ENCODE data around the gene MAP3K9. TPM values are rescaled to one million over a fixed set of nuclear protein-coding genes. Genes with fewer than 3 reads are reported as not detected.

The MAP3K9 gene
- total RNA-seq, 4 donors from 2014 or later, result 12.6 to 16.5 (median 14.7) TPM

DNA sequence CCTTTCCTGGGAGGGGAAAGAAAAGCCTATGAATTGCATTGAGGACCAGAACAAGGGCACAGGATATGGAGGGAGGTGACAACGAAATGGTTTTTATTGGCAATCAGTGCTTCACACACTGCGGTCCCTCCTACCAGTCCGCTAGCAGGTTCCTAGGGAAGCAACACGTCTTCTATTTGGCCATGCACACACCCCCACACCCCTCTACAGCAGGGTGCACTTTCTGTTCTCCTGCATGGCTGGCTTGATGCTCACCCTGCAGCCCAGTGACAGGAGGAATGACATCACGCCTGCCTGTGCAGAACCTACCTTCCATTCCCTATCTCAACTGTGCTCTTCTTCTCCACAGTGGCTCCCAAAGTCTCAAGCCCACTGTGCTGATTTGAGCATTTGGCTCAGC, 109.7 kb downstream of the MAP3K9 start:
- TF ChIP-seq, protein P1, sequence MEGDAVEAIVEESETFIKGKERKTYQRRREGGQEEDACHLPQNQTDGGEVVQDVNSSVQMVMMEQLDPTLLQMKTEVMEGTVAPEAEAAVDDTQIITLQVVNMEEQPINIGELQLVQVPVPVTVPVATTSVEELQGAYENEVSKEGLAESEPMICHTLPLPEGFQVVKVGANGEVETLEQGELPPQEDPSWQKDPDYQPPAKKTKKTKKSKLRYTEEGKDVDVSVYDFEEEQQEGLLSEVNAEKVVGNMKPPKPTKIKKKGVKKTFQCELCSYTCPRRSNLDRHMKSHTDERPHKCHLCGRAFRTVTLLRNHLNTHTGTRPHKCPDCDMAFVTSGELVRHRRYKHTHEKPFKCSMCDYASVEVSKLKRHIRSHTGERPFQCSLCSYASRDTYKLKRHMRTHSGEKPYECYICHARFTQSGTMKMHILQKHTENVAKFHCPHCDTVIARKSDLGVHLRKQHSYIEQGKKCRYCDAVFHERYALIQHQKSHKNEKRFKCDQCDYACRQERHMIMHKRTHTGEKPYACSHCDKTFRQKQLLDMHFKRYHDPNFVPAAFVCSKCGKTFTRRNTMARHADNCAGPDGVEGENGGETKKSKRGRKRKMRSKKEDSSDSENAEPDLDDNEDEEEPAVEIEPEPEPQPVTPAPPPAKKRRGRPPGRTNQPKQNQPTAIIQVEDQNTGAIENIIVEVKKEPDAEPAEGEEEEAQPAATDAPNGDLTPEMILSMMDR (IDR thresholded peaks at IDR 0.05), result no peak
- TF ChIP-seq POLR2A (IDR thresholded peaks at IDR 0.05), result no peak
- no peak for TF ChIP-seq EP300 (IDR thresholded peaks at IDR 0.05)
- TF ChIP-seq POLR2AphosphoS5 (IDR thresholded peaks at IDR 0.05), result no peak
- H3K27me3 ChIP-seq, result no peaks in the 10 kb centered on the region
- no peaks in the 10 kb centered on the region for H3K4me1 ChIP-seq
- DNase-seq (ENCODE audit: low spot score in 2 of 2), result no peak
- WGBS, result 85% methylated on average over 5 of the region's 5 CpGs
- no peaks in the 10 kb centered on the region for H3K36me3 ChIP-seq
- no peaks in the 10 kb centered on the region for H3K9me3 ChIP-seq
- H3K4me3 ChIP-seq, result no peak overlapping the region
- H3K27ac ChIP-seq, result no peak overlapping the region

DNA sequence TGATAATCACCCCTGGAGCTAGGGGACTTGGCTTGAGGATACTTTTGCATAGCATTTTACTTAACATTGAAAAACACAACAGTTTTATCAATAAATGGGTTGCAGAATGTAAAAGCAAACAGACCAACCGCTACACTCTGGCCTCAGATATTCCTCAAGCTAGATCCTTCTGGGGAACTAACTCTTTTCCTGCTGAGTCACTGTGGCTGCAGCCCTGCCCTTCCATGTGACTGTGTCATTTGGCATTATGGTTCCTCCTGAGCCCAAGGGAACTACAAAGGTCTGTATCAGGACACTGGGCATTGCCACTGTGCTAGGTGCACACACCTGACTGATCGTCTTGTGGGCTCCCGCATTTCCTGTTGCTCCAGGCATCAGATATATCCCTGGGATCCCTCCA, 111.0 kb downstream of the MAP3K9 start:
- H3K36me3 ChIP-seq, result no peaks in the 10 kb centered on the region
- 79% methylated on average over 3 of the region's 3 CpGs for WGBS
- no peak overlapping the region for H3K4me3 ChIP-seq
- H3K4me1 ChIP-seq, result no peaks in the 10 kb centered on the region
- no peaks in the 10 kb centered on the region for H3K27me3 ChIP-seq
- DNase-seq (ENCODE audit: low spot score in 2 of 2), result no peak
- no peak overlapping the region for H3K27ac ChIP-seq
- no peaks in the 10 kb centered on the region for H3K9me3 ChIP-seq
- TF ChIP-seq EP300 (IDR thresholded peaks at IDR 0.05) (no peak), POLR2AphosphoS5 (IDR thresholded peaks at IDR 0.05) (no peak), POLR2A (IDR thresholded peaks at IDR 0.05) (no peak)
- TF ChIP-seq, protein P1 (IDR thresholded peaks at IDR 0.05), result no peak

DNA sequence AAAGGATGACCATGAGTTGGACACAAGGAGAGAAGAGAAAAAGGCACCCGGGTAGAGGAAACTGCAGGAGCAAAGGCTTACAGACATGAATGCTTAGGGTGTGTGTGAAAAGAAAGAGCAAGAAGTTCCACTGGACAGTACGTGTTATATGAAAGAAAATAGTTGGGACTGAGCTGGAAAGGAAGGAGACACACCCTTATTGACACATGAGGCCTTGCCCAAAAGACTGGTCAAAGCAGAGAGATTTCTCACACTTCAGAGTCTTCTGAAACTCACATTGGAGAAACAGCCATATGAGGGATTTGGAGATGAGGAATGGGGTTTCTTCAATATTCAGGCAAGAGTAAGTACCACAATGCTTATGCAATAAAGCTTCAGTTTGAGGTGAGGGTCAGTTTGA, 111.6 kb downstream of the MAP3K9 start:
- Histone ChIP-seq H3K36me3 (no peaks in the 10 kb centered on the region), H3K27ac (no peak overlapping the region), H3K9me3 (no peaks in the 10 kb centered on the region), H3K27me3 (no peaks in the 10 kb centered on the region), H3K4me1 (no peaks in the 10 kb centered on the region), H3K4me3 (no peak overlapping the region)
- no peak for DNase-seq (ENCODE audit: low spot score in 2 of 2)
- TF ChIP-seq EP300 (IDR thresholded peaks at IDR 0.05), result no peak
- TF ChIP-seq POLR2A (IDR thresholded peaks at IDR 0.05), result no peak
- TF ChIP-seq, protein P1 (IDR thresholded peaks at IDR 0.05), result no peak
- TF ChIP-seq POLR2AphosphoS5 (IDR thresholded peaks at IDR 0.05), result no peak
- 78% methylated on average over 2 of the region's 2 CpGs for WGBS

DNA sequence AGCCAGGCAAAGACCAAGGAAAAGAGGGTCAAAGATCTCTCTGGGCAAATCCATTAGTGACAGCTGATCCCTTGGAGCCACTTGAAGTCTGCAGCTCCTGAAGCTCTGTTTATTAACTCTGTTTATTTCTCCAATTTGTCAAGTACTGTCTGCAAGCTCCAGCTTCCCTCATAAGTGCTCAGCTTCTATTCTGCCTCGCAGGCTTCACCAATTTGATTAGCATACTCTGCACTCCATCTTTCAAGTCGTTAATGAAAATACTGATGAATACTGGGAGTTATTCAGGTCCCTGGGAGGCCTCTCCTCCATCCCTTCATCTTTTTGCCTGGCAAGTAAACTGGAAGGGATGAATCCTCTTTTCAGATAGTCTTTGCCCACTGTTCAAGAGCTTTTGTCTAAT, 113.3 kb downstream of the MAP3K9 start:
- no peaks in the 10 kb centered on the region for H3K9me3 ChIP-seq
- H3K4me3 ChIP-seq, result no peak overlapping the region
- no peaks in the 10 kb centered on the region for H3K4me1 ChIP-seq
- no peak overlapping the region for H3K27ac ChIP-seq
- no peaks in the 10 kb centered on the region for H3K27me3 ChIP-seq
- 81% methylated on average over 2 of the region's 2 CpGs for WGBS
- DNase-seq (ENCODE audit: low spot score in 2 of 2), result no peak
- no peaks in the 10 kb centered on the region for H3K36me3 ChIP-seq
- TF ChIP-seq POLR2A (IDR thresholded peaks at IDR 0.05), result no peak
- TF ChIP-seq POLR2AphosphoS5 (IDR thresholded peaks at IDR 0.05), result no peak
- no peak for TF ChIP-seq EP300 (IDR thresholded peaks at IDR 0.05)
- TF ChIP-seq, protein P1 (IDR thresholded peaks at IDR 0.05), result no peak

DNA sequence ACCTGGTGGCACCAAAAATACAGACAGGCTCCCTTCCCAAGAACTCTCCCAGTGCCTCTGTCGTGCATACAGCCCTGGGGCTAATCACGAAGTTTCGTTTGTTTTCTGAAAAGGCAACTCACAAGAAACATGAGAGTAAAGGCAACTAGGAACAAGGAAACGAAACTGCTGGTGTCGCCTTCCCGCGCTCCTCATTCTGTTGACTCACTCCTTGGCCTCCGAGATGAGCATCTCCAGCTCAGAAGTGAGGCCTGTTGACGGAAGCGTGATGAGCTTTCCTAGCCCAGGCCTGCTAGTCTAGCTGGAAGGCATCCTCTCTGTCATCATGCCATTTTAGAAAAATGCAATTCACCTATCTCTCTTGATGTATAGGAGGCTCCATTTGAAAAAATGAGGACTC, 117.1 kb downstream of the MAP3K9 start:
- WGBS, result 85% methylated on average over 10 of the region's 10 CpGs
- TF ChIP-seq POLR2A (IDR thresholded peaks at IDR 0.05) (no peak), POLR2AphosphoS5 (IDR thresholded peaks at IDR 0.05) (no peak), EP300 (IDR thresholded peaks at IDR 0.05) (no peak)
- TF ChIP-seq, protein P1 (IDR thresholded peaks at IDR 0.05), result no peak
- no peak for DNase-seq (ENCODE audit: low spot score in 2 of 2)

More for the DNA sequence above, 117.1 kb downstream of the MAP3K9 start:
- Histone ChIP-seq H3K4me1 (no peaks in the 10 kb centered on the region), H3K36me3 (no peaks in the 10 kb centered on the region), H3K4me3 (no peak overlapping the region), H3K9me3 (no peaks in the 10 kb centered on the region), H3K27me3 (no peaks in the 10 kb centered on the region), H3K27ac (no peak overlapping the region)

All from suprapubic skin (tissue), 4 donors.